Hepatocyte (in vitro differentiated cells): ENCODE results near the gene PIWIL4. TPM values are rescaled to one million over a fixed set of nuclear protein-coding genes. Genes with fewer than 3 reads are reported as not detected.

Experiments
- DNase-seq: peaks from one replicate; pipeline ENCODE4 v3.0.0-alpha.2; 2016; ENCODE audit warnings: low spot score
- H2AFZ ChIP-seq: fragments of 200-600 bp; sonication (generic); 2 replicates; pipeline ENCODE4 v1.6.0; 2016; ENCODE audit warnings: antibody characterized with exemption, mild to moderate bottlenecking
- H3K27ac ChIP-seq: fragments of 200-600 bp; sonication (generic); 2 replicates; pipeline ENCODE4 v1.5.1; 2016; ENCODE audit warnings: mild to moderate bottlenecking
- H3K27me3 ChIP-seq: fragments of 200-600 bp; sonication (generic); 2 replicates; pipeline ENCODE4 v1.6.1; 2016
- H3K36me3 ChIP-seq: fragments of 200-600 bp; sonication (generic); replicated peaks from 2 replicates; pipeline ENCODE4 v1.5.1; 2016; ENCODE audit warnings: low read depth; ENCODE audit not compliant: insufficient read depth
- H3K4me1 ChIP-seq: fragments of 200-600 bp; sonication (generic); 2 replicates; pipeline ENCODE4 v1.5.1; 2016; ENCODE audit warnings: mild to moderate bottlenecking, moderate library complexity; ENCODE audit not compliant: insufficient read depth
- H3K4me2 ChIP-seq: fragments of 200-600 bp; sonication (generic); 2 replicates; pipeline ENCODE4 v1.6.0; 2016
- H3K4me3 ChIP-seq: fragments of 200-600 bp; sonication (generic); 2 replicates; pipeline ENCODE4 v1.5.1; 2016; ENCODE audit warnings: mild to moderate bottlenecking
- H3K79me2 ChIP-seq: fragments of 200-600 bp; sonication (generic); 2 replicates; pipeline ENCODE4 v1.6.0; 2017; ENCODE audit warnings: mild to moderate bottlenecking
- H3K9me2 ChIP-seq: fragments of 200-600 bp; sonication (generic); replicated peaks from 2 replicates; pipeline ENCODE4 v1.6.0; 2017; ENCODE audit warnings: mild to moderate bottlenecking; ENCODE audit not compliant: insufficient read depth
- H3K9me3 ChIP-seq: fragments of 200-600 bp; sonication (generic); 2 replicates; pipeline ENCODE4 v1.5.1; 2016; ENCODE audit warnings: low read depth, mild to moderate bottlenecking
- H4K20me1 ChIP-seq: fragments of 200-600 bp; sonication (generic); 2 replicates; pipeline ENCODE4 v1.6.0; 2016; ENCODE audit warnings: mild to moderate bottlenecking; ENCODE audit not compliant: insufficient read depth, poor library complexity, severe bottlenecking
- EZH2 ChIP-seq: fragments of 200-600 bp; sonication (generic); IDR thresholded peaks from 2 replicates; pipeline ENCODE4 v1.6.1; 2016; ENCODE audit warnings: antibody characterized with exemption, mild to moderate bottlenecking, borderline replicate concordance
- EZH2phosphoT487 ChIP-seq: fragments of 200-600 bp; sonication (generic); IDR thresholded peaks from one replicate; pipeline ENCODE4 v1.6.1; 2018; ENCODE audit warnings: antibody characterized with exemption, mild to moderate bottlenecking, low read depth, moderate library complexity; ENCODE audit not compliant: unreplicated experiment, severe bottlenecking
- WGBS: methylation state at CpG from one replicate; pipeline ENCODE4 v1.1.6; 2016; ENCODE audit warnings: low lambda C conversion rate; ENCODE audit errors: missing lambda C conversion rate; 5-methylcytosine and 5-hydroxymethylcytosine counted together
- polyA plus RNA-seq: library from polyadenylated mRNA; unstranded; fragments of >200 nt; fragmentation: Nextera tagmentation; extraction: Ambion mirVana; gene quantifications from 2 replicates; pipeline ENCODE4 v1.2.1, GENCODE V29; 2016
- total RNA-seq: library from RNA; depleted of rRNA; stranded (reverse); fragments of >200 nt; gene quantifications from 2 replicates; pipeline ENCODE4 v1.2.3, GENCODE V29; 2014
- TF ChIP-seq, protein P1 (sequence below): fragments of 200-600 bp; sonication (generic); IDR thresholded peaks from 2 replicates; pipeline ENCODE4 v1.5.1; 2016; ENCODE audit warnings: antibody characterized with exemption, mild to moderate bottlenecking; ENCODE audit not compliant: poor library complexity

The PIWIL4 gene
- total and polyA plus RNA-seq, 2 experiments from 2014 or later, result 2.1 to 2.4 TPM

DNA sequence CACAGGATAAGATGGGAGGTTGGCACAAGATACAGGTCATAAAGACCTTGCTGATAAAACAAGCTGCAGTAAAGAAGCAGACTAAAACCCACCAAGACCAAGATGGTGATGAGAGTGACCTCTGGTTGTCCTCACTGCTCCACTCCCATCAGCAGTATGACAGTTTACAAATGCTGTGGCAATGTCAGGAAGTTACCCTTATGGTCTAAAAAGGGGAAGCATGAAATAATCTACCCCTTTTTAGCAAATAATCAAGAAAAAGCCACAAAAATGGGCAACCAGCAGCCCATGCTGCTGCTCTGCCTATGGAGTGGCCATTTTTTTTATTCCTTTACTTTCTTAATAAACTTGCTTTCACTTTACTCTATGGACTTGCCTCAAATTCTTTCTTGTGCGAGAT is 8.7 kb upstream of the PIWIL4 start:
- no peak overlapping the region for H3K27ac ChIP-seq
- no peaks in the 10 kb centered on the region for H3K36me3 ChIP-seq
- 100% methylated on average over 1 of the region's 1 CpG for WGBS
- H2AFZ ChIP-seq, result no peak overlapping the region
- H3K4me2 ChIP-seq, result no peak overlapping the region
- no peaks in the 10 kb centered on the region for H3K27me3 ChIP-seq
- TF ChIP-seq EZH2, result no peak
- TF ChIP-seq EZH2phosphoT487, result no peak
- TF ChIP-seq, protein P1, sequence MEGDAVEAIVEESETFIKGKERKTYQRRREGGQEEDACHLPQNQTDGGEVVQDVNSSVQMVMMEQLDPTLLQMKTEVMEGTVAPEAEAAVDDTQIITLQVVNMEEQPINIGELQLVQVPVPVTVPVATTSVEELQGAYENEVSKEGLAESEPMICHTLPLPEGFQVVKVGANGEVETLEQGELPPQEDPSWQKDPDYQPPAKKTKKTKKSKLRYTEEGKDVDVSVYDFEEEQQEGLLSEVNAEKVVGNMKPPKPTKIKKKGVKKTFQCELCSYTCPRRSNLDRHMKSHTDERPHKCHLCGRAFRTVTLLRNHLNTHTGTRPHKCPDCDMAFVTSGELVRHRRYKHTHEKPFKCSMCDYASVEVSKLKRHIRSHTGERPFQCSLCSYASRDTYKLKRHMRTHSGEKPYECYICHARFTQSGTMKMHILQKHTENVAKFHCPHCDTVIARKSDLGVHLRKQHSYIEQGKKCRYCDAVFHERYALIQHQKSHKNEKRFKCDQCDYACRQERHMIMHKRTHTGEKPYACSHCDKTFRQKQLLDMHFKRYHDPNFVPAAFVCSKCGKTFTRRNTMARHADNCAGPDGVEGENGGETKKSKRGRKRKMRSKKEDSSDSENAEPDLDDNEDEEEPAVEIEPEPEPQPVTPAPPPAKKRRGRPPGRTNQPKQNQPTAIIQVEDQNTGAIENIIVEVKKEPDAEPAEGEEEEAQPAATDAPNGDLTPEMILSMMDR, result no peak
- H3K9me3 ChIP-seq, result no peaks in the 10 kb centered on the region
- DNase-seq, result no peak
- H3K9me2 ChIP-seq, result no peaks in the 10 kb centered on the region
- no peaks in the 10 kb centered on the region for H4K20me1 ChIP-seq
- H3K4me3 ChIP-seq, result no peak overlapping the region
- H3K79me2 ChIP-seq, result peaks cover 19% of the 10 kb centered on the region
- H3K4me1 ChIP-seq, result no peaks in the 10 kb centered on the region

DNA sequence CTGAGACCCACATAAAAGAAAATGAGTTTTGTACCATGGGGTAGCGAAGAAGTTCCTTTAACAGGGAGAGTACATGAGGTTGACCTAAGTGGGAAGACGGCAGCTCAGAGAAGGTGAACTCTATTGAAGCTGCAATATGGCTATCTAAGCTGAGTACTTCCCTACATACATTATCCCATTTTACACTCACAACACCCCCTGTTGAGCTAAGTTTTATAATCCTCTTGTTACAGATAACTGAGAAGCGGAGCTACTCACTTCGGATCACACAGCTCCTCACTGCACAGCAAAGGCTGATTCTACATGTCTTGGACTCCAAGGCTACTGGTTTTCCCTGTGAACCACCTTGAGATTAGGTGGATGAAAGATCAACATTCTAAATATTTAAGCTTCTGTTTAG is 8.2 kb upstream of the PIWIL4 start:
- Histone ChIP-seq H3K9me3 (no peaks in the 10 kb centered on the region), H2AFZ (no peak overlapping the region), H3K4me3 (no peak overlapping the region), H3K27me3 (no peaks in the 10 kb centered on the region), H3K36me3 (no peaks in the 10 kb centered on the region), H4K20me1 (no peaks in the 10 kb centered on the region), H3K27ac (no peak overlapping the region), H3K4me1 (no peaks in the 10 kb centered on the region), H3K79me2 (peaks cover 18% of the 10 kb centered on the region), H3K9me2 (no peaks in the 10 kb centered on the region), H3K4me2 (no peak overlapping the region)
- WGBS, result 89% methylated on average over 4 of the region's 4 CpGs
- TF ChIP-seq EZH2, result no peak
- no peak for DNase-seq

DNA sequence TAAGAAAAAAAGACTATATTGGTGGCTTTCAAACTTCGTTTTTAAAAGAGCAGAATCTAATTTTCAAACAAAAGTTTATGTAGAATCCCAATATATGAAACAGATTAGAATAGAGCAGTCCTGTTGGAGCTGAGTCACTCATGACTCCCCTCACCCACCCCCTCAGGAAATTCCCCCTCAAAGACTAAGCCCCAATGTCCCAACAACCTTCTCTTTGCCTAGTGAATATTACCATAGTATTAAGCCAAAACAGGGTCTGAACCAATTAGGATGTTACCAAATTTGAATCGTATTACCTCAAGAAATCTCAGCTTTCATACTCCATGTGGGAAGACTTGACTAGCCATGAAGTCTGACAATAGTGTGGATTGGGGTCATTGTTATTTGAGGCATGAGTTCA is 7.8 kb upstream of the PIWIL4 start:
- Histone ChIP-seq H4K20me1 (no peaks in the 10 kb centered on the region), H3K27me3 (no peaks in the 10 kb centered on the region), H2AFZ (no peak overlapping the region), H3K9me3 (no peaks in the 10 kb centered on the region), H3K4me1 (no peaks in the 10 kb centered on the region), H3K27ac (no peak overlapping the region), H3K4me2 (no peak overlapping the region), H3K36me3 (no peaks in the 10 kb centered on the region), H3K9me2 (no peaks in the 10 kb centered on the region), H3K79me2 (peaks cover 16% of the 10 kb centered on the region), H3K4me3 (no peak overlapping the region)
- DNase-seq, result no peak
- TF ChIP-seq EZH2phosphoT487, result no peak
- no peak for TF ChIP-seq EZH2
- TF ChIP-seq, protein P1, result no peak
- WGBS, result 100% methylated on average over 2 of the region's 2 CpGs

DNA sequence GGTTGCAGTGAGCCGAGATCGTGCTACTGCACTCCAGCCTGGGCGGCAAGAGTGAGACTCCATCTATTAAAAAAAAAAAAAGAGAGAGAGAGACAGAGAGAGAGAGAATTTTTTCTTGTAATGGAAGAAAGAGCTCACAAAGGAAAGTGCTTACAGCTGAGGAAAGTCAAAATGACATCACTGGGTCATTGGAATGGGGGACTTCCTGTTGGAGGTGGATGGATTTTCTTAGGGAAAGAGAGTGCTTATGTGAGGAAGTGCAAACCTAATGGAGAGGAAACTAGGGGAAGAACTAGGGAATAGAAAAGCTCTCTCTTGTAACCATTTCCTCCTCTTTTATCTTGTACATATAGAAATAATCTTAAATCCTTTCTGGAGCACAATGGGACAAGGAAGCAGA is 6.3 kb upstream of the PIWIL4 start:
- H3K27ac ChIP-seq, result no peak overlapping the region
- H3K36me3 ChIP-seq, result no peaks in the 10 kb centered on the region
- no peaks in the 10 kb centered on the region for H3K9me3 ChIP-seq
- H3K4me3 ChIP-seq, result no peak overlapping the region
- H3K9me2 ChIP-seq, result no peaks in the 10 kb centered on the region
- no peaks in the 10 kb centered on the region for H4K20me1 ChIP-seq
- TF ChIP-seq EZH2, result no peak
- TF ChIP-seq, protein P1, result no peak
- TF ChIP-seq EZH2phosphoT487, result no peak
- H3K4me1 ChIP-seq, result no peaks in the 10 kb centered on the region
- H2AFZ ChIP-seq, result no peak overlapping the region
- 96% methylated on average over 3 of the region's 3 CpGs for WGBS
- H3K4me2 ChIP-seq, result no peak overlapping the region
- DNase-seq, result no peak
- H3K27me3 ChIP-seq, result no peaks in the 10 kb centered on the region
- H3K79me2 ChIP-seq, result peaks cover 3% of the 10 kb centered on the region
